HG03025 (cell line): ENCODE measurements around the gene RAD51D.
"Not testable (repeated sequence)": the region's sequence is repeated elsewhere in the genome, so short reads cannot be mapped to it uniquely, and the experiment has no call there.

Experiments used
- ATAC-seq: cut with Tn5 transposase; IDR thresholded peaks from one replicate; pipeline ENCODE4 v1.9.1; 2021; ENCODE audit warnings: mild to moderate bottlenecking, moderate library complexity; ENCODE audit not compliant: unreplicated experiment, low FRiP score

Gene RAD51D

DNA sequence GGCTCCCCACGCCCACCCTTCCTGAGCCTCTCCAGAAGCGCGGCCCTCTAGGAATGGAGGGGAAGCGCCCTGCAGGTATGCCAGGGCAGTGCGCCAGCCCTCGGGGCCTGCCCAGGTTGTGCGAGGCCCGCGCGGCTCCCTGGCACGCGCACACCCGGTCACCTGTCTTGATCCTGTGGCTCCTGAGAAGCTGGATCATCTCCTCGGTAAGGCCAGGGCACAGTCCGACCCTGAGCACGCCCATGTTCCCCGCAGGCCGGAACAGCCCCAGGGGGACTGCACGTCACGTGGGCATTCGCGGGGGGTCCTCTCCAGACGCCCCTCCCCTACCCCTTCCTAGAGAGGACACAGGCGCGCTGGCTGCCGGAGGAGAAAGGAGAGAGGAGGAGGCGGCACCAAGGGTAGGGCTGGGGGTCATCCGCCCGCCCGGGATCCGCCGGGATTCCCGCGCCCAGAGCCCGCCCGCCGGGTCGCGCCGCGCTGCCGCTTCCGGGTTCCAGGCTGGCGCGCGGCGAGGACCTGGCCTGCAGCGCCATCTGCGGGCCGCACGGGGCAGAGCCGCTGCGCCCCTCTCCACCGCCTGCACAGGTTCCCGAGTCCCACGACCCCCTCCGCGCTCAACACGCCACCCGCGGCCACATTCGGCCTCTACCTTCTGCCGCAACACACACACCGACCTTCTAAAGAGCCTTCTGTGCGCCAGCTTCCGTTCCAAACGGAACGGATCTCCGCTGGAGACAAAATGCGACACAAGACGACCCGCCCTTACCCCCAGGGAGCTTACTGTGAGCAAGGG, at the start of gene RAD51D:
Gene RAD51D (minus strand): TSS at position 491 of the 796 bp plus-strand sequence. CDS start 247 bp downstream, at position 244.
- peak; percentile 77 for ATAC-seq

DNA sequence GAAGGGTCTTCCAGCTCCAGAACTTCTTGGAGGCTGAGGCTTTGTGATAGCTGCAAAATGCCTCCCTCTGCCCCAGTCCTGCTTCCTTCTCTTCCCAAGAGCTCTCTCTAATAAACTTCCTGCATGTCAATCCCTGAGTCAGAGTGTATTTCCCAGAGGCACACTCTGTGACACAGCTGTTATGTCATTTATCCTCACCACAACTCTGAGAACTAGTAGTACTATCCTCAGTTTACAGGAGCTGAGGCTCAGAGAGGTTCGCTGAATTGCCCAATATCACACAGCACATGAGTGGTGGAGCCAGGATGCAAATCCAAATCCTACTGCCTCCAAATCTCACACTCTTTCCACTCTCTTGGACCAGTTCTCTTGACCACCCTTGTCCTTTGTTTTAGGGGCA, 48.0 kb upstream of the RAD51D start:
- ATAC-seq = no peak

DNA sequence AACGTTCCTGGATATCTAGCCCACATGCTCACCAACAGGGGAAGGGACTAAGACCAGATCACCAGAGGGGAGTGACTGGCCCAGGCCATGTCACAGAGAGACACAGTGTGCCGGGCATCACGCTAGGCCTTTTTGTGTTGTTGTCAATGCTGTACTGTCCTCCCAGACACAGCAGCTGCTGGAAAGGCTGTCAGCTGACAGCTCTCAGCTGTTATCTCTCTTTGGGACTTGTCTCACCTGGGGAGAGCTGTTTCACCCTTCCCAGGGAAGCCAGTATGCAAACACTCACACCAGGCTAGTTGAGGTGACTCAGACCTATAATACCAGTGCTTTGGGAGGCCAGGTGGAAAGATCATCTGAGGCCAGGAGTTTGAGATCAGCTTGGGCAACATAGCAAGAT, 47.4 kb upstream of the RAD51D start:
- ATAC-seq = no peak

DNA sequence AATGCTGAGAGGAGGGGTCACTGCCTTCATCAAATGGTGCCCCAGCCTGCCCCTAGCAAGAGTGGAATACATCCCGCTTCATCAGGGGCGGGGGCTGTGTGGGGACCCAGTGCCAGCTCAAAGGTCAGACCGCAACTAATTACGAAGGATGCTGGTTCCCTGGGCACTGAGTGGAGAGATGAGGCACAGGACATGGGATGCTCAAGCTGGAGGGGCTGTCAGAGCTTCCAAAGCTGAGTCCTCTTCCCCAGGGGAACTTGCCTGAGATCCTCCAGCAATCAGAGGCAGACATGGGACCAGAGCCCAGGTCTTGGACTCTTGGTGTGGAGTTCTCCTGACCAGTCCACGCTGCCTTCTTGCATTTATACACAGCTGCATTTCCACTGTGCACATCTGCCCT, 46.9 kb upstream of the RAD51D start:
- no peak for ATAC-seq

DNA sequence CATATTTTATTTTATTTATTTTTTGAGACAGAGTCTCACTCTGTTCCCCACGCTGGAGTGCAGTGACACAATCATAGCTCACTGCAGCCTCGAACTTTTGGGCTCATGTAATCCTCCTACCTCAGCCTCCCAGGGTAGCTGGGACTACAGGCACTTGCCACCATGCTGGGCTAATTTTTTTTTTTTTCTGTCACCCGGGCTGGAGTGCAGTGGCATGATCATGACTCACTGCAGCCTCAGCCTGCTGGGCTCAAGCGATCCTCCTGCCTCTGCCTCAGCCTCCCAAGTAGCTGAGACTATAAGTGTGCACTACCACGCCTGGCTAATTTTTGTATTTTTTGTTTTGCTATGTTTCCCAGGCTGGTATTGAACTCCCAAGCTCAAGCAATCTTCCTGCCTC, 45.1 kb upstream of the RAD51D start:
- no peak for ATAC-seq

DNA sequence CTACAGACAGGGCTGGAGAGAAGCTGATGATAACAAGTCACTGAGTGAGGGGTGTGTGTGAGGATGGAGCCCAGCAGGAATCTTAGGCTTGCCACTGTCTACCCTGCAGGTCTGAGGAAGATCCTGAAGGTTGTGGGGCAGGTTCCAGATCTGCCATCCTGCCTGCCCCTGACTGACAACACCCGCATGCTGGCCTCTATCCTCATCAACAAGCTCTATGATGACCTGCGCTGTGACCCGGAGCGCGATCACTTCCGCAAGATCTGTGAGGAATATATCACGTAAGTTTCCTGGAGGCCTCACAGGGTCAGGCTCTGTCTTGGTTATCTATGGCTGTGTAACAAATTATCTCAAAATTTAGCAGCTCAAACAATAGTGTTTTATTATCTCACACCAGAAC, 44.2 kb upstream of the RAD51D start:
- ATAC-seq = no peak

DNA sequence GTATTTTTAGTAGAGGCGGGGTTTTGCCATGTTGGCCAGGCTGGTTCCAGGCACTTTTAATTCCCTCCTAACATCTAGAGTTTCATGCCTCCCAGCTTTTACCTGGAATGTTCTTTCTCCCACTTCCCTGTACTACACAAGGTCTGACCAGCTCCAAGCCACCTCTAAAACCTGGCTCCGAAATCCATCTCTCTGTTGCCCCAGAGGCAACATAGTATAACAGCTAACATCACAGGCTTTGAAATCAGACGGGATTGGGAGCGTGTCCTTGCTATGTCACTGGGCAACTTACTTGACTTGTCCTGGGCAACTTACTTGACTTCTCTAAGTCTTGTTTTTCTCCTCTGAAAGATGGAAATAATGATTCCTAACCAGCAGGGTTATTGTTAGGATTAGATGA, 43.1 kb upstream of the RAD51D start:
- no peak for ATAC-seq

DNA sequence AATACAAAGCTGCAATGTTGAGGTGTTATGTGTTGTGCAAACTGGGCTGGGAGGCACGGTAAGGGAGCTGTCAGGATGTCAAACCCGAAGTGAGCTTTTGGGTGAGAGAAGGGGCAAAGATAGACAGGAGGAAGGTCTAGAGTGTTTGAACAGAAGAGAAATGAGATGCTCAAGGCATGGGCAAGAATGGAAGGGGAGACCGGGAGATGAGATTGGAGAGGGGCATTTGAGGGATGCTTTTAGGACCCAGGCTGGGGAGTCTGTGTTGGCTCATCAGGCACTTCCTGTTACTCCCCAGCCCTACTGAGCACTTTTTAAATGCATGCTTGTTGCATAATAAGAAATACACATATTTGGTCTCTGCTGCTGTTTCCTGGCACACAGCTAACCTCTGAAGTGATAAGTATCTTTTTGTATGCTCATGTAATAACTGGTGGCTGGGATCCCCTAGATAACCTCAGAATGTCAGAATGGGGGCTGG, 41.7 kb upstream of the RAD51D start:
- no peak for ATAC-seq

DNA sequence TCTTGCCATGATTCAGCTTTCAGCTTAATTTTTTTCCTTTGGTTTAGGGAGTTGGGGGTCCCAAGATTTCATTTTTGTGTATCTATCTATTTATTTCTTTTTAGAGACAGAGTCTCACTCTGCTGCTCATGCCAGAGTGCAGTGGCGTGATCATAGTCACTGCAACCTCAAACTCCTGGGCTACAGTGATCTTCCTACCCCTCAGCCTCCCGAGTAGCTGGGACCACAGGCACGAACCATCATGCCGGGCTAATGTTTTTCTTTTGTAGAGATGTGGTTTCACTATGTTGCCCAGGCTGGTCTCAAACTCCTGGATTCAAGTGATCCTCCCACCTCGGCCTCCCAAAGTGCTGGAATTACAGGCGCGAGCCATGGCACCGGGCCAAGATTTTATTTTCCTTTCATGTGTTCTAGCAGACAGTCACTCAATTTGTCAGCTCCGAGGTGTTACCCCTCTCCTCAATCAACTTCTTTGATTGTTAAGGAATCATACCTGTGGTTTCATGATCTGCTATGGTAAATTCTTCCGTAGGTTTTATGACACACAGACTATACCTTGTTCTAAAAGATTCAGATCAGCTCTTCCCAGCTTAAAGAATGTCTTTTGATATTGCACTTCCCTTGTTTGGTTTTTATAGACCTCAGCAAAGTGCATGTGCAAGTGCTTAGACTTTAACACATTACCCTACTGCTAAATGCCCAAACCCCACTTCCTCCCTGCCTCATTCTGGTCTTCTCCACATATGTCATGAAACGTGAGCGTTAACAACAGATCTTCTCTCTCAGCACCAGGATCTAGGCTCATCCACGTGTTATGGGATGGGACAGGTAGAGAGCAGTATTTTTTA, 40.9 kb upstream of the RAD51D start:
- ATAC-seq = no peak

DNA sequence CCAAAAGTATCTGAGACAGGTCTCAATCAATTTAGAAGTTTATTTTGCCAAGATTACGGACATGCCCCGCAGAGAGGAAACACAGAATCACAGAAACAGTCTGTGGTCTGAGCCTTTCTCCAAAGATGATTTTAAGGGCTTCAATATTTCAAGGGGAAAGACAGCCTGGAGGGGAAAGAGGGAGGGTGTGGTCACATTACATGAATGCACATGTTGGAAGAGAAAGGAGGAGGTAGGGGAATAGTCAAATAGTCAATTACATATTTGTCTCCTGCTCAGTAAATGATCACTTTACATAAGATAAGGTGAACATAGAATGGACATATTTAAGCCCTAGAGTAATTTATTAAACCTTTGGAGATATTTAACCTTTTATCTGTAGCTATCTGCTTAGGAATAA, 40.3 kb upstream of the RAD51D start:
- ATAC-seq = no peak

DNA sequence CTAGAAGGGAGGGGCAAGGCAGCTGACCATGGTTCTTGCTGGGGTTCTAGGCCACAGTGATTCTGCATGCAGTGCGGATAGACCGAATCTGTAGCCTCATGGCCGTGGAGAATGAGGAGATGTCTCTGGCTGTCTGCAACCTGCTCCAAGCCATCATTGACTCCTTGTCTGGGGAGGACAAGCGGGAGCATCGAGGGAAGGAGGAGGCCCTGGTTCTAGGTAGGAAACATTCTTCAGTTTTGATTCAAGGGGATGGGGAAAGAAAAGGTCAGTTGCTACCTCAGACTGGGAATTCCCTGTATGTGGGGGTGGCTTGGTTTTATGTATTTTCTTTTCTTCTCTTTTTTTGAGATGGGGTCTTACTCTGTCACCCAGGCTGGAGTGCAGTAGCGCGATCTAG, 35.6 kb upstream of the RAD51D start:
- no peak for ATAC-seq

DNA sequence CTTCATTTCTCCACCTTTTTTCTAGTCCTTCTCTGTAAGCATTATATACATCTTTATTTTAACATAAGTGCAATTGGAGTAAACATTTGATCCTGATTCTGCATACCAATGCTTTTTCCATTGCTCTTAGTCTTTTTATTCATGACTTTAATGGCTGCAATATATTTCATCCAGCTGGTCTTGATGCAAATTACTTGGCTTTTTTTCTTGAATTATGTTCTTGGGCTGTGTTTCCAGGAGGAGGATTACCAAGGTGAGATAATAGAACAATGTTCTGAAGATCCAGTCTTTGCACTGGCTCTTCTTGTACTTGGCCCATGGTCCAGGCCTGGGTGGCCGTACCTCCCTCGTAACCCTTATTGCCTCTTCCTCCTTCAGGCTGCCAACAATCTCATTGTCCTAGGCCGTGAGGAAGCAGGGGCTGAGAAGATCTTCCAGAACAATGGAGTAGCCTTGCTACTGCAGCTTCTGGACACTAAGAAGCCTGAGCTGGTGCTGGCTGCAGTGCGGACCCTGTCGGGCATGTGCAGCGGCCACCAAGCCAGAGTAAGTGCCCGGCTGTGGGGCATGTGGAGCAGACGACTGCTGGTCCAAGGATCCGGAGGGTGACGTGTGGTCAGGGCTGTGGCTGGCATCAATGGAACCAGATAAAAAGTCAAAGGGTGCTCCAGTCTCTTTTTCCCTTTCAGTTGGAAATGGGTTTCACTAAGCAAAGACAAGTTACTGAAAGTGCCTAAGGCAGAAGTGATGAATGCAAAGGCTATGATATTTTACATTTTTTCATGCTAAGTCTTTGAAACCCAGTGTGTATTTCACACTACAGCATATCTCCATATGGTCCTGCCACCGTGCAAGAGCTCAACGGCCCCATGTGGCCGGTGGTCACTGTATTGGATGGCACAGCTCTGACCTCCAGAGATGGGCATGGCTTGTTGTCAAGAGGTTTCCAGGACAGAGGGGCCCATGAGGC, 34.8 kb upstream of the RAD51D start:
- no peak for ATAC-seq

DNA sequence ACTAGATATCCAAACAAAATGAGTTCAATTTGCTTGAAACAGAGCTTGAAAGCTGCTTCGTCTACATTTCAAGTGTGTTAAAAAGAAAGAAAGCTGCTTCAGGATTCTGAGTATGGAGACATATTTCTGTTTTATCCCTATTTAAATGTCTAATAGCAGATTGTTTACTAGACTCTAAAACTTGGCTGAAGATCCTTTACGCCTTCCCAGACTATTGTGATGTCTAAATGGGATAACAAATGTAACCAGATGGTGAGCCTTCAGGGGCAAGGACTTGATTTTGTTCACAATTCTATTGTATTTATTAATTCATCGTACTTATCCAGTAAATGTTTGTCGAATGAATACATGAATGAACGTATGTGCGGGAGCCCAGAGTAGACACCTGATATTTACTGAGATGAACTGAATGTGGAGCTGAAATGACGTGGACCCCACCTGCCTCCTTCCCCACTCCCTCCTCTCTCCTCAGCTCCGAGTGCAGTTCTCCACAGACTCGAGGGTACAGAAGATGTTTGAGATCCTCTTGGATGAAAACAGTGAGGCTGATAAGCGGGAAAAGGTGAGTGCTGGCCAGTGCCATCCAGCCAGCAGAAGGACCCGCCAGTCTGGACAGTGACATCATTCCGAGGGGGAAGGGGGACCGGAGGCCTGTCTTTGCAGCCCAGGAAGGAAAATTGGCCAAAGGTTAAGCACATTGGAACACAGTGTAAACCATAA, 32.9 kb upstream of the RAD51D start:
- no peak for ATAC-seq

DNA sequence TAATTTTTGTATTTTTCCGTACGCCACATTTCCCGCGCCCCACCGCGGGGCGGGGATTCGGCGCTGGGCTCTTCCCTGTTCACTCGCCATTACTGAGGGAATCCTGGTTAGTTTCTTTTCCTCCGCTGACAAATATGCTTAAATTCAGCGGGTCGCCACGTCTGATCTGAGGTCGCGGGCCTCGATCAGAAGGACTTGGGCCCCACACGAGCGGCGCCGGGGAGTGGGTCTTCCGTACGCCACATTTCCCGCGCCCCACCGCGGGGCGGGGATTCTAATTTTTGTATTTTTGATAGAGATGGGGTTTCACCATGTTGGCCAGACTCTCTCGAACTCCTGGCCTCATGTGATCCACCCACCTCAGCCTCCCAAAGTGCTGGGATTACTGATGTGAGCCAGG, 31.4 kb upstream of the RAD51D start:
- ATAC-seq = not testable (repeated sequence)

DNA sequence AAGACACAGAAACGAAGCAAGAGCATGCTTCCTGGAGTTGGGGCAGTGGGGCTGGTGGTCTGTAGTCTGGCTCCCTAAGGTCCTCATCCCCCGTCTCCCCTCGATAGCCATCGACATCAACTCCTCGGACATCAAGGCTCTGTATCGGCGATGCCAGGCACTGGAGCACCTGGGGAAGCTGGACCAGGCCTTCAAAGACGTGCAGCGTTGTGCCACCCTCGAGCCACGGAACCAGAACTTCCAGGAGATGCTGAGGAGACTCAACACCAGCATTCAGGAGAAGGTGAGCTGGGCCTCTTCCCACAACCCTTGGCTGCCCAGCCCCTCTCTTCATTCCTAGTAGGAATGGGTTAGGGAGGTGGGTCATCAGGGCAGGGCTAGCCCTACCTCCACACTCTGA, 30.3 kb upstream of the RAD51D start:
- no peak for ATAC-seq

DNA sequence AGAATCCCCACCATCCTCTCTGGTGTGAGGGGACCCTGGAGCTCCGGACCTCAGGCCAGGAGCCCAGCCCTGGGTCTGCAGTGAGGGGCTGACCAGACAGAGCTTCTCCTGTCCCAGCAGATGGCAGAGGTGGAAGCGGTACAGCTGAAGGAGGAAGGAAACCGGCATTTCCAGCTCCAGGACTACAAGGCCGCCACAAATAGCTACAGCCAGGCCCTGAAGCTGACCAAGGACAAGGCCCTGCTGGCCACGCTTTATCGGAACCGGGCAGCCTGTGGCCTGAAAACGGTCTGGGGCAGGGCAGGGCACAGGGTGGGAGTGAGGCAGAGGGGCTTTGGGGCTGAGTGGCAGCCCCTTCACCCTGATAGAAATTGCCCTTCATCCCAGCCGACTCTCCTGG, 28.5 kb upstream of the RAD51D start:
- no peak for ATAC-seq

DNA sequence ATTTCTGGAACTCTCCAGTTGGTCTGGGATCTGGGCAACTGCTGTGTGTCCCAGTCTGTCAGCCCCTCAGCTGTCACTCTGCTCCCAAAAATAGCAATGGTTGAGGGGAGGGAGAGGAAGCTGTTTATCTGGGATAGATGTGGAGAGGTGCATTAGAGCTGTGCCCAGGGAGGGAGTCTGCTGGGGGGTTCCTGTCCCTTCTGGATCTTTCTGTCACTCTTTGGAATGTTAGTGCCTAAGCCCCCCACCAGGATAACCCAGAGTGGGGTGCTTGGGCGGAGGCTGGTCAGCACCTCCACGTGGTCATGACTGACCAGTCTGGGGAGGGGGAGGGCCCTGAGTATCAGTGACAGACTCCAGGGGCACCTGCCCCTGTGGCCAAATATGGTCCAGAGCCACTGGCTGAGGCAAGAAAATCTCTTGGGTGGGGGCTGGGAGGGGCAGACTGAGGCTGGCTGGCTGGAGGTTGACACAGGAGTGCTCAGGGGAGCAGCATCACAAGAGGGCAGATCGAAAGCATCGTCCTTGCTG, 27.8 kb upstream of the RAD51D start, which contains the start of gene UNC45B:
Gene UNC45B (plus strand): TSS at position 443 of the 531 bp plus-strand sequence. CDS start 447 bp downstream, outside the sequence.
- no peak for ATAC-seq

DNA sequence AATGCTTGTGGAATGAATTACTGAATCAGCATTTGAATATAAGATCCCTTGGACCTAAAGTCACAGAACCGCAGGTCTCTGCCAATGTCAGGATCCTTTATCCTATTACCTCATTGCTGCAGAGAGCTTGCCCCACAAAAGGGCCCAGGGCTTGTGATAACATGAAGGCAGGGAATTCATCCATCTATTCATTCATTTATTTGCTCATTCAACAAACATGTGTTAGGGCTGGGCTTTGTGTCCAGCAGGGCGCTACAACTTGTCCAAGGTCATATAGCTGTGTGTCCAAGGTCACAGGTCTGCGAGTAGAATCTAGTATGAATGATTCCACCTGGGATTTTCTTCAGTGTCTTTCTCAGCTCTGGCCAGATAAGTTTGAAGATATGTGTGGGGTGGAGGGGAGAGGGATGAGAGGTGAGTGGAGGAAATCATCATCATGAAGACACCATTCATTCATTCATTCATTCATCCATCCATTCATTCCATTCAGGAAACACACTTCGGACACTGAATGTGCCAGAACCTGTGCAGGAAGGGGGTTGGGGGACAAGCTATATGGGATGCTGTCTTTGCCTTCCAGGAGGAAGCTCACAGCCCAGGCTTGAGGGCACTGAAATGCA, 26.7 kb upstream of the RAD51D start:
- ATAC-seq = no peak

DNA sequence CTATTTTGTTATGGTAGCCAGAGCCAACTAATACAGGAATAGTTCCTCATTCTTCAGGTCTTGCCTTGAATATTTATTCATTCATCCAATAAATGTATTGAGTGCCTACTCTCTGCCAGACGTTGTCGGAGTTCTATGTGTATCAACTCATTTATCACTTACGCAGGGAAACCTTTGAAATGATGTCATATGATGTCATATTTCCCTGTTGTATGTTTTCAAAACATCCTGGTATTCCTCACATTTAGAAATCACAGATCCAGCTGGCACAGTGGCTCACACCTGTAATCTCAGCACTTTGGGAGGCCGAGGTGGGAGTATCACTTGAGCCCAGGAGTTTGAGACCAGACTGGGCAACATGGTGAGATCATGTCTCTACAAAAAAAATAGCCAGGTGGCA, 25.2 kb upstream of the RAD51D start:
- no peak for ATAC-seq
